Retinal pigment epithelial cell (primary cell): Measurements from ENCODE around the gene GNAT2.

Source experiments
- DNase-seq: peaks from one replicate; pipeline ENCODE4 v3.0.0-alpha.2; 2010; ENCODE audit warnings: low read depth
- H3K4me3 ChIP-seq: 2 replicates; pipeline ENCODE4 v1.5.1; 2011; ENCODE audit warnings: mild to moderate bottlenecking, low read length, control low read depth, moderate library complexity
- TF ChIP-seq, protein P1 (sequence below): conservative IDR thresholded peaks from 2 replicates; pipeline ENCODE4 v1.5.1; 2011; ENCODE audit warnings: low read depth, low read length, control low read depth, inconsistent platforms

GNAT2 gene

DNA sequence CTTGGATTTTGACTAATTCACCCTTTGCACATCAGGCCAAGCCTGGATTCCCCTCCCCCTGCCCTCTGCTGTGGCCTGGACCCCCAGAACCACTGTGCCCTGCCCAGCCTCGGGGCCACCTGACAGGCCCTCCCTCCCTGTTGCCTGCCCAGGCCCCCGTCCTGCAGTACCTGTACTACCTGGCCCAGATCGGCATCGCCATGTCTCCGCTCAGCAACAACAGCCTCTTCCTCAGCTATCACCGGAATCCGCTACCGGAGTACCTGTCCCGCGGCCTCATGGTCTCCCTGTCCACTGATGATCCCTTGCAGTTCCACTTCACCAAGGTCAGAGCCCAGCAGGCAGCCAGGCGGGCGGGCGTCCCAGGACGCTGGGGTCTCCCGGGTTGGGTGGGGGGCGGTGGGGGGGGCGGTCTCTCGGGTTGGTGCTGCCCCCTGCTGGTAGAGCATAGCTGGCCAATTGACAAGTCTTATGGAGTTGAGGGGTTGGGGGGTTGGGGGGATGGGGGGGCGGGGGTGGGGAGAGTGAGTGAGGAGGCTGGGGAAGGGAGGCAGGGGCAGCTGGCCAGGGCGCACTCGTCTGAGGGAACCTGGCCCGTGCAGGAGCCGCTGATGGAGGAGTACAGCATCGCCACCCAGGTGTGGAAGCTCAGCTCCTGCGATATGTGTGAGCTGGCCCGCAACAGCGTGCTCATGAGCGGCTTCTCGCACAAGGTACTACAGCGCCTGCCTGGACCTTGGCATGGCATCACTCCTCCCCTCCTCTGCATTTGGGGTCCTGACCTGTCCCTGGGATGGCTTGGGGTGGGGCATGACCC lies 10.9 kb upstream of the GNAT2 start:
- H3K4me3 ChIP-seq, result no peak overlapping the region
- no peak for DNase-seq
- TF ChIP-seq, protein P1, sequence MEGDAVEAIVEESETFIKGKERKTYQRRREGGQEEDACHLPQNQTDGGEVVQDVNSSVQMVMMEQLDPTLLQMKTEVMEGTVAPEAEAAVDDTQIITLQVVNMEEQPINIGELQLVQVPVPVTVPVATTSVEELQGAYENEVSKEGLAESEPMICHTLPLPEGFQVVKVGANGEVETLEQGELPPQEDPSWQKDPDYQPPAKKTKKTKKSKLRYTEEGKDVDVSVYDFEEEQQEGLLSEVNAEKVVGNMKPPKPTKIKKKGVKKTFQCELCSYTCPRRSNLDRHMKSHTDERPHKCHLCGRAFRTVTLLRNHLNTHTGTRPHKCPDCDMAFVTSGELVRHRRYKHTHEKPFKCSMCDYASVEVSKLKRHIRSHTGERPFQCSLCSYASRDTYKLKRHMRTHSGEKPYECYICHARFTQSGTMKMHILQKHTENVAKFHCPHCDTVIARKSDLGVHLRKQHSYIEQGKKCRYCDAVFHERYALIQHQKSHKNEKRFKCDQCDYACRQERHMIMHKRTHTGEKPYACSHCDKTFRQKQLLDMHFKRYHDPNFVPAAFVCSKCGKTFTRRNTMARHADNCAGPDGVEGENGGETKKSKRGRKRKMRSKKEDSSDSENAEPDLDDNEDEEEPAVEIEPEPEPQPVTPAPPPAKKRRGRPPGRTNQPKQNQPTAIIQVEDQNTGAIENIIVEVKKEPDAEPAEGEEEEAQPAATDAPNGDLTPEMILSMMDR, result peak; percentile 14

DNA sequence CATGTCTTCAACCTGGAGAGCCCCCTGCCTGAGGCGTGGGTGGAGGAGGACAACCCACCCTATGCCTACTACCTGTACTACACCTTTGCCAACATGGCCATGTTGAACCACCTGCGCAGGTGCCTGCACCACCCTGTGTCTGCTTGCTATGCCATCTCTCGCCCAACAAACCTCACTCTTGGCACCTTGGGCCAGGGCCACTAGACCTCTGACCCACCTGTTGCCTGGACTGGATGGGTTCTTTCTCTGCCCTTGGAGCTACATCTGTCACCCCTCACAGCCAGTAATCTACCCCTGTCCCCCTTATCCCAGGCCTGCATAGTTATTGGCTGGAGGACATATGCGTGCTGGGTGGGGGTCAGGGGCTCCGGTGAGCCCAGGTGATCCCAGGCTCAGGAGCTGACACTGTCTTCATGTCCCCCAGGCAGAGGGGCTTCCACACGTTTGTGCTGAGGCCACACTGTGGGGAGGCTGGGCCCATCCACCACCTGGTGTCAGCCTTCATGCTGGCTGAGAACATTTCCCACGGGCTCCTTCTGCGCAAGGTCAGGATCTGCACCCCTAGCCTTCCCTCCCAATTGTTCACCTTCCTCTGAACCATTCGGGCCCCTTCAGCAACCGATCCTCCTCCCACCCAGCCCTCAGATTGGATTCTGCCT lies 10.1 kb upstream of the GNAT2 start:
- H3K4me3 ChIP-seq, result no peak overlapping the region
- TF ChIP-seq, protein P1, result no peak
- no peak for DNase-seq

DNA sequence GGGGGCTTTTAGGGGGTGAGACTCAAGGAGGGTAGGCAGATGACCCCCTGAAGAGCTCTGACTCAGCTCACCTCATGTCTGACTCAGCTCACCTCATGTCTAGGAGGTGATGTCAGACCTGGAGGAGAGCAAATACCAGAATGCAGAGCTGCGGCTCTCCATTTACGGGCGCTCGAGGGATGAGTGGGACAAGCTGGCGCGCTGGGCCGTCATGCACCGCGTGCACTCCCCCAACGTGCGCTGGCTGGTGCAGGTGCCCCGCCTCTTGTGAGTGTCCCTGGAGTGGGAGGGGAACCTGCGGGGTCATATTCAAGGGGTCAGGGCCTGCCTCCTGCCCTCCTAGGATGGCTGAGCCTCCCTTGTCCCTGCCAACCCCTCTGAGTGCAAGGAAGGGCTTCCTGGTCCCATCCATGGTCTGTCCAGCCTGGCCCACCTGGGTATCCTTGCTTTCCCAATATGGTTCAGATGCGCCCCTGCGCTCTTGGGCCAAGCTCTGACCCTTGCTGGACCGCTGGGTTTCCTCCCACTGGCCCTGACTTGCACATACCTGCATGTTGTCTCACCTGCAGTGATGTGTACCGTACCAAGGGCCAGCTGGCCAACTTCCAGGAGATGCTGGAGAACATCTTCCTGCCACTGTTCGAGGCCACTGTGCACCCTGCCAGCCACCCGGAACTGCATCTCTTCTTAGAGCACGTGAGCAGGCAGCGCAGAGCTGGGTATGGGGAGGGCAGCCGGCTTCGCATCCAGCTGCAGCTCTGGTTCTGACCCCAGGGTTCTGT lies 9.3 kb upstream of the GNAT2 start:
- no peak overlapping the region for H3K4me3 ChIP-seq
- TF ChIP-seq, protein P1, result no peak

DNA sequence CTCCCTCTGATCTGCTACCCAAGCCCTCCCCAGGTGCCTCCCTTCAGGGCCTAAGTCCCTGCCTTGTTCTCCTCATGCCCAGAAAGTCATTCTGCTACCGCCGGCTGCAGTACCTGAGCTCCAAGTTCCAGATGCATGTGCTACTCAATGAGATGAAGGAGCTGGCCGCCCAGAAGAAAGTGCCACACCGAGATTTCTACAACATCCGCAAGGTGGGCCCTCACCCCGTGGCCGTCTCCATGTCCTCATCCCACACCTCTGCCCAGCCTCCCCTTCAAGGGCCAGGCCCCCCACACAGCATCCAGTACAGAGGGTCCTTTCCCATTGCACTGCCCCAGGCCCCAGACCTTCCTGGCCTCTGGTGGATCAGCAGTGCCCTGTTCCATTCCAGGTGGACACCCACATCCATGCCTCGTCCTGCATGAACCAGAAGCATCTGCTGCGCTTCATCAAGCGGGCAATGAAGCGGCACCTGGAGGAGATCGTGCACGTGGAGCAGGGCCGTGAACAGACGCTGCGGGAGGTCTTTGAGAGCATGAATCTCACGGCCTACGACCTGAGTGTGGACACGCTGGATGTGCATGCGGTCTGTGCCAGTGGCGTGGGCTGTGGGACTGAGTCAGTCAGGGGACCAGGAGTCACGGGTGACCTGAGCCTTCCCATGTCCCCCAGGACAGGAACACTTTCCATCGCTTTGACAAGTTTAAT lies 8.4 kb upstream of the GNAT2 start:
- no peak overlapping the region for H3K4me3 ChIP-seq
- no peak for DNase-seq
- TF ChIP-seq, protein P1, result no peak

More for the DNA sequence above, 9.3 kb upstream of the GNAT2 start:
- DNase-seq, result no peak

DNA sequence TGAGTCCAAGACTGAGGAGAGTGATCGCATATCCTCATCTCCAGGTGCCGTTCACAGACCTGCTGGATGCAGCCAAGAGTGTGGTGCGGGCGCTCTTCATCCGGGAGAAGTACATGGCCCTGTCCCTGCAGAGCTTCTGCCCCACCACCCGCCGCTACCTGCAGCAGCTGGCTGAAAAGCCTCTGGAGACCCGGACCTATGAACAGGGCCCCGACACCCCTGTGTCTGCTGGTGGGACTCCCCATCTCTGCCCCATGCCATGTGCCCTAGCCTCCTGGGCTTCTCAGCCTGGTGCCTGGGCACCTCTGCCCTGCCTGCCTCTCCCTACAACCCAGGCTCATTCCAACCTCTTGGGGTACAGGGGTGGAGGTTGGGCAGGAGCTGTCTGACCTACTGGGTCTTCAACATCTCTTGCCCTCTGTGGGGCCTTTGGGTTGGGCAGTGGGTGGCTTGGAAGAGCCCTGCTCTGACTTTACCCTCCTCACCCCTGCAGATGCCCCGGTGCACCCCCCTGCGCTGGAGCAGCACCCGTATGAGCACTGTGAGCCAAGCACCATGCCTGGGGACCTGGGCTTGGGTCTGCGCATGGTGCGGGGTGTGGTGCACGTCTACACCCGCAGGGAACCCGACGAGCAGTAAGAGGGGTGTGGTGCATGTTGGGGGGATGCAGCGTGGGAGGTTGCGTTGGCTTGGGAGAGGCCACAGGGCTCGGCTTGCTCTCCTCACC lies 7.4 kb upstream of the GNAT2 start:
- TF ChIP-seq, protein P1, result no peak
- H3K4me3 ChIP-seq, result no peak overlapping the region
- no peak for DNase-seq
